DND-41 (cell line): ENCODE measurements around the gene TRAF1.

Source experiments
- ATAC-seq: fragments of 200-7000 bp; cut with Tn5 transposase; 3 replicates; pipeline ENCODE4 v1.9.1; 2021; ENCODE audit warnings: low read depth; ENCODE audit not compliant: insufficient read depth
- DNase-seq: peaks from one replicate; pipeline ENCODE4 v3.0.0-alpha.2; 2020
- H2AFZ ChIP-seq: 2 replicates; pipeline ENCODE4 v1.6.0; 2012; ENCODE audit warnings: low read depth, low read length
- H3K27ac ChIP-seq: 2 replicates; pipeline ENCODE4 v1.5.1; 2012; ENCODE audit warnings: low read length, inconsistent platforms
- H3K27me3 ChIP-seq: fragments of 200-600 bp; sonication (generic); 2 replicates; pipeline ENCODE4 v1.6.0; 2012; ENCODE audit warnings: low read length, mild to moderate bottlenecking, inconsistent platforms; ENCODE audit not compliant: insufficient read depth, poor library complexity
- H3K36me3 ChIP-seq: 2 replicates; pipeline ENCODE4 v1.5.1; 2012; ENCODE audit warnings: low read length, inconsistent platforms; ENCODE audit not compliant: insufficient read depth
- H3K4me1 ChIP-seq: 2 replicates; pipeline ENCODE4 v1.5.1; 2012; ENCODE audit warnings: mild to moderate bottlenecking, low read length; ENCODE audit not compliant: insufficient read depth
- H3K4me2 ChIP-seq: 2 replicates; pipeline ENCODE4 v1.6.0; 2012; ENCODE audit warnings: mild to moderate bottlenecking, moderate library complexity, low read length, inconsistent platforms; ENCODE audit not compliant: insufficient read depth
- H3K4me3 ChIP-seq, 2 experiments: fragments of 200-600 bp in 1 of 2; shearing (Covaris generic) in 1 of 2; 2 replicates each; pipeline ENCODE4 v1.5.1; 2012 to 2016; ENCODE audit warnings: inconsistent platforms in 2 of 2, low read length in 2 of 2, mild to moderate bottlenecking in 2 of 2, low read depth in 1 of 2, moderate library complexity in 1 of 2
- H3K79me2 ChIP-seq: 2 replicates; pipeline ENCODE4 v1.6.0; 2012; ENCODE audit warnings: low read length, inconsistent platforms; ENCODE audit not compliant: insufficient read depth
- H3K9ac ChIP-seq: 2 replicates; pipeline ENCODE4 v1.6.0; 2012; ENCODE audit warnings: low read depth, mild to moderate bottlenecking, inconsistent platforms, low read length, moderate library complexity
- H3K9me3 ChIP-seq: 2 replicates; pipeline ENCODE4 v1.5.1; 2012; ENCODE audit warnings: low read length, moderate library complexity, mild to moderate bottlenecking, inconsistent platforms; ENCODE audit not compliant: insufficient read depth, severe bottlenecking
- H4K20me1 ChIP-seq: 2 replicates; pipeline ENCODE4 v1.6.0; 2012; ENCODE audit warnings: low read length; ENCODE audit not compliant: insufficient read depth
- CTCF ChIP-seq: IDR thresholded peaks from 2 replicates; pipeline ENCODE4 v1.5.1; 2012; ENCODE audit warnings: borderline replicate concordance, low read length, moderate library complexity, mild to moderate bottlenecking; ENCODE audit not compliant: poor library complexity, severe bottlenecking; ENCODE audit errors: extremely low read depth
- EZH2 ChIP-seq: IDR thresholded peaks from 3 replicates; pipeline ENCODE4 v1.6.1; 2012; ENCODE audit warnings: borderline replicate concordance, low read depth, mild to moderate bottlenecking, moderate library complexity, low read length, inconsistent platforms; ENCODE audit not compliant: severe bottlenecking

Gene TRAF1

GRCh38 chr9:120937127-120937526, 10.5 kb upstream of the TRAF1 start:
- TF ChIP-seq CTCF (no peak), EZH2 (no peak)
- no peak for DNase-seq
- Histone ChIP-seq H3K4me1 (peaks cover 37% of the 10 kb centered on the region), H3K9me3 (no peaks in the 10 kb centered on the region), H2AFZ (peak overlapping the region; percentile 41; the same call in 1 of the 2 replicates), H3K9ac (peak overlapping the region; percentile 48; the same call in 1 of the 2 replicates), H3K4me3 (peak overlapping the region in 1 of 2 experiments; percentile 24; a peak in 1 of 4 replicates), H3K4me2 (peak overlapping the region; percentile 59), H3K79me2 (no peaks in the 10 kb centered on the region), H3K27me3 (no peaks in the 10 kb centered on the region), H3K36me3 (no peaks in the 10 kb centered on the region), H3K27ac (peak overlapping the region; percentile 78), H4K20me1 (no peaks in the 10 kb centered on the region)
- no peak for ATAC-seq

DNA sequence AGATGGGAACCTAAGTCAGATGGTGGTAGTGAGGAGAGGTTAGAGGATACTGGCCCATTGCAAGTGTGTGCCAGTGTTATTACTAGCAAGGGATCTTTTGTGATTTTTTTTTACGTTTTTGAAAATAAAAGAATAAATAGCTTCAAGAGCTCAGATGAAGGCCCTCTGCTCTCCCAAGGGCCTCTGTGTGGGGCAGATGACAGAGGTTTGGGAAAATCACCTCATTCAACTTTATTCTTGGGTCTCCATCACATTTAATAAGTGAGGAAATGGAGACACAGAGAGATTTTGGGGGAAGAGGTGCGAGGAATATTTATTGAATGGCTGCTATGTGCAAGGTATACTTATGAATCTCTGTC, 10.1 kb upstream of the TRAF1 start:
- Histone ChIP-seq H3K9me3 (no peaks in the 10 kb centered on the region), H2AFZ (peak overlapping the region; percentile 41; the same call in 1 of the 2 replicates), H4K20me1 (no peaks in the 10 kb centered on the region), H3K79me2 (no peaks in the 10 kb centered on the region), H3K4me1 (peaks cover 41% of the 10 kb centered on the region), H3K4me2 (peak overlapping the region; percentile 59), H3K4me3 (peak overlapping the region in 1 of 2 experiments; percentile 24; a peak in 2 of 4 replicates), H3K27me3 (no peaks in the 10 kb centered on the region), H3K9ac (peak overlapping the region; percentile 48; the same call in 1 of the 2 replicates), H3K27ac (peak overlapping the region; percentile 78), H3K36me3 (no peaks in the 10 kb centered on the region)
- TF ChIP-seq CTCF: no peak
- TF ChIP-seq EZH2: no peak
- DNase-seq (no peak), ATAC-seq (no peak)

- Histone ChIP-seq H3K4me1 (peaks cover 47% of the 10 kb centered on the region), H3K9me3 (no peaks in the 10 kb centered on the region), H3K9ac (peak overlapping the region; percentile 48), H3K36me3 (no peaks in the 10 kb centered on the region), H3K27ac (peak overlapping the region; percentile 78), H3K4me2 (peak overlapping the region; percentile 59), H3K79me2 (no peaks in the 10 kb centered on the region), H4K20me1 (no peaks in the 10 kb centered on the region), H2AFZ (0 out of 2 replicates have a peak overlapping the region, but pooled peaks have one; percentile 41), H3K27me3 (no peaks in the 10 kb centered on the region), H3K4me3 (peak overlapping the region in 1 of 2 experiments; percentile 30; a peak in 2 of 4 replicates)
- peak; percentile 77 for ATAC-seq
- DNase-seq: peak; percentile 85
- TF ChIP-seq EZH2 (no peak), CTCF (peak; percentile 91)
These were observed 9.6 kb upstream of the TRAF1 start for GRCh38 chr9:120936011-120936763.
